ENCODE data around the gene CRACDL.

Gene CRACDL

GRCh38 chr2:98775146-98775986, 160.7 kb downstream of the CRACDL start:
- no peaks in the 10 kb centered on the region for H3K27me3 ChIP-seq (ENCODE audit: low read depth)
- no peak overlapping the region for H3K4me3 ChIP-seq
- DNase-seq (ENCODE audit: low spot score in 2 of 2) = no peak
- in situ Hi-C loops (cut with MboI; ENCODE audit: low sequenced_read_pairs) = no loop called here
- H3K9me3 ChIP-seq = no peaks in the 10 kb centered on the region; the same call in 1 of the 2 replicates
- H3K36me3 ChIP-seq (replicated peaks) = no peaks in the 10 kb centered on the region
- no peaks in the 10 kb centered on the region; the same call in 1 of the 2 replicates for H3K4me1 ChIP-seq

GRCh38 chr2:98773907-98774306, 162.1 kb downstream of the CRACDL start:
- H3K9me3 ChIP-seq = no peaks in the 10 kb centered on the region; the same call in 1 of the 2 replicates
- in situ Hi-C loops (cut with MboI; ENCODE audit: low sequenced_read_pairs) = no loop called here

GRCh38 chr2:98773169-98773568, 162.9 kb downstream of the CRACDL start:
- in situ Hi-C loops (cut with MboI; ENCODE audit: low sequenced_read_pairs) = no loop called here
- Histone ChIP-seq H3K4me1 (no peaks in the 10 kb centered on the region; the same call in 1 of the 2 replicates), H3K27me3 (ENCODE audit: low read depth) (no peaks in the 10 kb centered on the region), H3K36me3 (replicated peaks) (no peaks in the 10 kb centered on the region), H3K9me3 (no peaks in the 10 kb centered on the region; the same call in 1 of the 2 replicates), H3K4me3 (no peak overlapping the region)
- no peak for DNase-seq (ENCODE audit: low spot score in 2 of 2)

More at GRCh38 chr2:98773907-98774306, 162.1 kb downstream of the CRACDL start:
- DNase-seq (ENCODE audit: low spot score in 2 of 2) = no peak
- no peaks in the 10 kb centered on the region; the same call in 1 of the 2 replicates for H3K4me1 ChIP-seq
- H3K27me3 ChIP-seq (ENCODE audit: low read depth) = no peaks in the 10 kb centered on the region
- no peak overlapping the region for H3K4me3 ChIP-seq
- no peaks in the 10 kb centered on the region for H3K36me3 ChIP-seq (replicated peaks)

GRCh38 chr2:98772536-98772935, 163.5 kb downstream of the CRACDL start:
- no peaks in the 10 kb centered on the region; the same call in 1 of the 2 replicates for H3K4me1 ChIP-seq
- no peak overlapping the region for H3K4me3 ChIP-seq

GRCh38 chr2:98771721-98772524, 164.1 kb downstream of the CRACDL start:
- Histone ChIP-seq H3K4me1 (no peaks in the 10 kb centered on the region; the same call in 1 of the 2 replicates), H3K36me3 (replicated peaks) (no peaks in the 10 kb centered on the region), H3K4me3 (no peak overlapping the region), H3K27me3 (ENCODE audit: low read depth) (no peaks in the 10 kb centered on the region), H3K9me3 (no peaks in the 10 kb centered on the region)
- in situ Hi-C loops (cut with MboI; ENCODE audit: low sequenced_read_pairs) = no loop called here
- no peak for DNase-seq (ENCODE audit: low spot score in 2 of 2)

More at GRCh38 chr2:98772536-98772935, 163.5 kb downstream of the CRACDL start:
- no peaks in the 10 kb centered on the region for H3K9me3 ChIP-seq
- in situ Hi-C loops (cut with MboI; ENCODE audit: low sequenced_read_pairs) = no loop called here
- H3K27me3 ChIP-seq (ENCODE audit: low read depth) = no peaks in the 10 kb centered on the region
- H3K36me3 ChIP-seq (replicated peaks) = no peaks in the 10 kb centered on the region
- no peak for DNase-seq (ENCODE audit: low spot score in 2 of 2)

GRCh38 chr2:98771264-98771663, 164.8 kb downstream of the CRACDL start:
- H3K27me3 ChIP-seq (ENCODE audit: low read depth) = no peaks in the 10 kb centered on the region
- peak in 1 of 2 experiments; percentile 14 for DNase-seq (ENCODE audit: low spot score in 2 of 2)
- H3K9me3 ChIP-seq = no peaks in the 10 kb centered on the region
- in situ Hi-C loops (cut with MboI; ENCODE audit: low sequenced_read_pairs) = no loop called here
- no peaks in the 10 kb centered on the region for H3K36me3 ChIP-seq (replicated peaks)
- no peak overlapping the region for H3K4me3 ChIP-seq
- H3K4me1 ChIP-seq = no peaks in the 10 kb centered on the region

- no peak for DNase-seq (ENCODE audit: low spot score in 2 of 2)
- Histone ChIP-seq H3K36me3 (replicated peaks) (no peaks in the 10 kb centered on the region), H3K4me3 (no peak overlapping the region), H3K27me3 (ENCODE audit: low read depth) (no peaks in the 10 kb centered on the region), H3K9me3 (no peaks in the 10 kb centered on the region), H3K4me1 (no peaks in the 10 kb centered on the region)
- in situ Hi-C loops (cut with MboI; ENCODE audit: low sequenced_read_pairs) = no loop called here
Observed at GRCh38 chr2:98769784-98770183, 166.2 kb downstream of the CRACDL start.

- Histone ChIP-seq H3K27me3 (ENCODE audit: low read depth) (no peaks in the 10 kb centered on the region), H3K4me3 (no peak overlapping the region), H3K4me1 (no peaks in the 10 kb centered on the region), H3K36me3 (replicated peaks) (no peaks in the 10 kb centered on the region), H3K9me3 (no peaks in the 10 kb centered on the region)
- in situ Hi-C loops (cut with MboI; ENCODE audit: low sequenced_read_pairs) = no loop called here
- no peak for DNase-seq (ENCODE audit: low spot score in 2 of 2)
Observed at GRCh38 chr2:98769114-98769476, 166.9 kb downstream of the CRACDL start.

- Histone ChIP-seq H3K4me3 (no peak overlapping the region), H3K27me3 (ENCODE audit: low read depth) (no peaks in the 10 kb centered on the region), H3K4me1 (no peaks in the 10 kb centered on the region), H3K9me3 (no peaks in the 10 kb centered on the region), H3K36me3 (replicated peaks) (no peaks in the 10 kb centered on the region)
- DNase-seq (ENCODE audit: low spot score in 2 of 2) = no peak
- in situ Hi-C loops (cut with MboI; ENCODE audit: low sequenced_read_pairs) = no loop called here
Observed at GRCh38 chr2:98768384-98769113, 167.5 kb downstream of the CRACDL start.

- Histone ChIP-seq H3K9me3 (no peaks in the 10 kb centered on the region), H3K4me3 (no peak overlapping the region), H3K36me3 (replicated peaks) (no peaks in the 10 kb centered on the region), H3K4me1 (no peaks in the 10 kb centered on the region), H3K27me3 (ENCODE audit: low read depth) (no peaks in the 10 kb centered on the region)
- in situ Hi-C loops (cut with MboI; ENCODE audit: low sequenced_read_pairs) = no loop called here
- DNase-seq (ENCODE audit: low spot score in 2 of 2) = no peak
Observed at GRCh38 chr2:98764499-98764898, 171.5 kb downstream of the CRACDL start.

- no peaks in the 10 kb centered on the region for H3K4me1 ChIP-seq
Observed at GRCh38 chr2:98763209-98763951, 172.6 kb downstream of the CRACDL start.

GRCh38 chr2:98761909-98762308, 174.1 kb downstream of the CRACDL start:
- Histone ChIP-seq H3K4me3 (no peak overlapping the region), H3K27me3 (ENCODE audit: low read depth) (no peaks in the 10 kb centered on the region), H3K9me3 (no peaks in the 10 kb centered on the region), H3K36me3 (replicated peaks) (no peaks in the 10 kb centered on the region), H3K4me1 (no peaks in the 10 kb centered on the region)
- no peak for DNase-seq (ENCODE audit: low spot score in 2 of 2)
- in situ Hi-C loops (cut with MboI; ENCODE audit: low sequenced_read_pairs) = no loop called here

More at GRCh38 chr2:98763209-98763951, 172.6 kb downstream of the CRACDL start:
- no peaks in the 10 kb centered on the region for H3K27me3 ChIP-seq (ENCODE audit: low read depth)
- no peak overlapping the region for H3K4me3 ChIP-seq
- no peak for DNase-seq (ENCODE audit: low spot score in 2 of 2)
- H3K9me3 ChIP-seq = no peaks in the 10 kb centered on the region
- no peaks in the 10 kb centered on the region for H3K36me3 ChIP-seq (replicated peaks)
- in situ Hi-C loops (cut with MboI; ENCODE audit: low sequenced_read_pairs) = no loop called here

GRCh38 chr2:98761267-98761781, 174.7 kb downstream of the CRACDL start:
- no peaks in the 10 kb centered on the region for H3K9me3 ChIP-seq
- no peaks in the 10 kb centered on the region for H3K4me1 ChIP-seq
- H3K4me3 ChIP-seq = no peak overlapping the region
- no peaks in the 10 kb centered on the region for H3K36me3 ChIP-seq (replicated peaks)
- in situ Hi-C loops (cut with MboI; ENCODE audit: low sequenced_read_pairs) = no loop called here
- no peak for DNase-seq (ENCODE audit: low spot score in 2 of 2)
- no peaks in the 10 kb centered on the region for H3K27me3 ChIP-seq (ENCODE audit: low read depth)
